C4-2B (cell line): Measurements from ENCODE around the gene FBXW12.

Experiments used
- H3K27ac ChIP-seq: fragments of 450-650 bp; 2 replicates; pipeline ENCODE4 v1.5.1; 2017
- ZFX ChIP-seq: fragments of 450-650 bp; IDR thresholded peaks from 2 replicates; pipeline ENCODE4 v1.6.1; 2017
- TF ChIP-seq, protein P1 (sequence below): fragments of 450-650 bp; conservative IDR thresholded peaks from 2 replicates; pipeline ENCODE4 v1.5.1; 2017; ENCODE audit warnings: mild to moderate bottlenecking

Gene FBXW12

GRCh38 chr3:48430708-48431101, 58.7 kb downstream of the FBXW12 start:
- peak overlapping the region; percentile 88 for H3K27ac ChIP-seq
- TF ChIP-seq ZFX: no peak
- TF ChIP-seq, protein P1, sequence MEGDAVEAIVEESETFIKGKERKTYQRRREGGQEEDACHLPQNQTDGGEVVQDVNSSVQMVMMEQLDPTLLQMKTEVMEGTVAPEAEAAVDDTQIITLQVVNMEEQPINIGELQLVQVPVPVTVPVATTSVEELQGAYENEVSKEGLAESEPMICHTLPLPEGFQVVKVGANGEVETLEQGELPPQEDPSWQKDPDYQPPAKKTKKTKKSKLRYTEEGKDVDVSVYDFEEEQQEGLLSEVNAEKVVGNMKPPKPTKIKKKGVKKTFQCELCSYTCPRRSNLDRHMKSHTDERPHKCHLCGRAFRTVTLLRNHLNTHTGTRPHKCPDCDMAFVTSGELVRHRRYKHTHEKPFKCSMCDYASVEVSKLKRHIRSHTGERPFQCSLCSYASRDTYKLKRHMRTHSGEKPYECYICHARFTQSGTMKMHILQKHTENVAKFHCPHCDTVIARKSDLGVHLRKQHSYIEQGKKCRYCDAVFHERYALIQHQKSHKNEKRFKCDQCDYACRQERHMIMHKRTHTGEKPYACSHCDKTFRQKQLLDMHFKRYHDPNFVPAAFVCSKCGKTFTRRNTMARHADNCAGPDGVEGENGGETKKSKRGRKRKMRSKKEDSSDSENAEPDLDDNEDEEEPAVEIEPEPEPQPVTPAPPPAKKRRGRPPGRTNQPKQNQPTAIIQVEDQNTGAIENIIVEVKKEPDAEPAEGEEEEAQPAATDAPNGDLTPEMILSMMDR: no peak

GRCh38 chr3:48431224-48432029, 59.4 kb downstream of the FBXW12 start:
- peak overlapping the region; percentile 88; the same call in 1 of the 2 replicates for H3K27ac ChIP-seq
- TF ChIP-seq, protein P1: no peak
- TF ChIP-seq ZFX: no peak

DNA sequence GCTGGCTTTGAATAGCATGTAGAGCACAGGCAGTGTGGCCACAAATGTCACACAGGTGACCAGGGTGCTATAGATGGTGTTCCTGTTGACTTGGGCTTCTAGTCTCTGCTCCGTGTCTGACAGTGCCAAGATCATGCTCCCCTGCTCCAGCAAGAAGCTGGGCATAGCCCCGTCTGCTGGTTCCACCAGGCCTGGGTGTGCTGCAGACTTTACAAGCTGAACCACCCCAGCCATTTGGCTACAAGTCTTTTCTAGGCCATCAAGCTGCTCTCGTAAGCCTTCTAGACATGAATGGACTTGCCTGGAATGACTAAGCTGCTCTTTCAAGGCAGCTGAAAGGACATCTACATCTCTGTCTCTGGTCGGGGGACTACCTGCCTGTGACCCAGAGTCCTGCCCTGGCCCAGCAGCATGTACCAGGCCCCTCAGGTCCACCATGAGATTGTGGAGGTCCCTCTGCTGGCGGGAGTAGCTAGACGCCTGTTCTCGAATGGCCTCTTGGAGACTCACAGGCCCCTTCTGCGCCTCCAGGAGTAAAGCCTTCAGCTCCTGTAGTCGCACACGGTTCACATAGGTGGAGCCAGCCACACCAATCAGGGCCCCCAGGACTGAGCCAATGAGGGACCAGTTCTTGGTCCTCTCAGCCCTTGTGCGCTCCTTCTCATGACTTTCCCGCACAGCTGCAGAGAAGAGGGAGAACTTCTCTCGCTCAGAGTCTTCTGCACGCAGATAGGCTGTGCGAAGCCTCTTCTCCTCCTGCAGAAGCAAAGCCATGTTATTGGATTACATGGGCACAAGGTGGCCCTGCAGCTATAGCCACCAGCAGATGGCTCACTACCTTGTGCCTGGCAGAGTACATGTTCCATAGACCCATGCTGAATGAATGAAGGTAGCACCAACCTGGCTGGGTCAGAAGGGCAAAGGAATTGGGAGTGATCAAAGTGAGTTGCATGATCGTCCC, 60.7 kb downstream of the FBXW12 start:
- H3K27ac ChIP-seq: no peak overlapping the region
- TF ChIP-seq ZFX: no peak
- TF ChIP-seq, protein P1: no peak; the same call in 1 of the 2 replicates

- H3K27ac ChIP-seq: no peak overlapping the region
These were observed 61.6 kb downstream of the FBXW12 start for GRCh38 chr3:48433472-48434118.

DNA sequence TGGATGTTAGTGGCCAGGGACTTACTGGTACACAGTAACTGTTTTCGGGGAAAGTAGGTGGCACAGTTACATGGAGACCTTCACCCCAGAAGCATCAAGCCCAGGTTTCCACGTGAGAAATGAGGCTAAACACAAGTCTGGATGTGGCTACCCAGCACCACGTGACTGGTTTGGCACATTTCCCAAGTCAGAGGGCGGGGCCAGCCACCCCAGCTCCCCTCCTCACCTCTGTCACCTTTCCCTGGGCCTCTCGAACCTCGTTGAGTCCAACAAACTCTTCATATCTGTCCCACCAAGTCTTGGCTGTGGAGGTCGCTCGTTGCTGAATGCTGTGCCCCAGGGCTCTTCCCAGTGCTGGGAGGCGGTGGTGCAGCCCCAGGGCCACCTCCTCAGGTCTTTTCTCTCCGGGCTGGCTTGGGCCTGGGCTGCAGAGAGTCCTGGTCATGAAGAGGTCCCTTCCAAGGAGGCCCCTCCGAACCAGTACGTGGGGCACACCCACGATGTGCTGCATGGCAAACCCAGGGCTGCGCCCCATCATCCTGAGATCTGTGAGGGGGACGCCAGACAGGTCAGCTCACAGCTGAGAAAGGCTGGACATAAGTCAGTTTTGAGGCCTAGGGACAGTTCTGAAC, 62.7 kb downstream of the FBXW12 start:
- TF ChIP-seq ZFX: no peak
- TF ChIP-seq, protein P1: no peak

More at GRCh38 chr3:48433472-48434118, 61.6 kb downstream of the FBXW12 start:
- no peak for TF ChIP-seq ZFX
- TF ChIP-seq, protein P1: no peak

DNA sequence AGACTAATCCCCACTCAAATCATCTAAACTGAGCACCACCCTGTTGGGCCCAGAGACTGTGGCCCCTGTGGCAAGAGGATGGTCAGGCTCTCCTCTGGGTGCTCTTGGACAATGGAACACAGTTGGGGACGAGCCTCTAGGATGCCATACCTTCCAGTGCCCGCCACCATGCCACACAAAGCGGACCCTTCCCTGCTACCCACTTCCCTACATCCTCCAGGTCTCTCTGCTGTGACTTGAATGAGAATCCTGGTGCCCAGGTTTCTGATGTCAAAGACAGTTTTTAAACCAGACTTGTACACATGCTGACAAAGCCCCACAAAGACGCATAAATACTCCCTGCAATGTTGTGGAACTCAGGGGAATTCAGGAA, 63.2 kb downstream of the FBXW12 start:
- no peak overlapping the region for H3K27ac ChIP-seq
- TF ChIP-seq, protein P1: no peak
- no peak for TF ChIP-seq ZFX

More for the DNA sequence above, 62.7 kb downstream of the FBXW12 start:
- no peak overlapping the region for H3K27ac ChIP-seq
